HEK293 (cell line): ENCODE measurements around the gene TSPAN14.

ENCODE experiments used
- CTCF ChIA-PET: fragments of 350-600 bp; formaldehyde crosslinking; extraction: SDS; loops from one replicate; lab custom pipeline; 2021; ENCODE audit warnings: antibody characterized with exemption; lab: Yijun Ruan, JAX
- POLR2A ChIA-PET: fragments of 300-600 bp; formaldehyde crosslinking; extraction: SDS; loops from one replicate; lab custom pipeline; 2020; ENCODE audit warnings: antibody characterized with exemption, inconsistent platforms; lab: Yijun Ruan, JAX
- H3K27ac ChIP-seq: fragments of 200-500 bp; sonication (Bioruptor generic); 2 replicates; pipeline ENCODE4 v1.5.1; 2014; ENCODE audit warnings: low read depth, low read length, control low read depth, inconsistent platforms; ENCODE audit errors: extremely low read depth
- H3K36me3 ChIP-seq, 2 experiments: fragments of 200-500 bp in 1 of 2; sonication (Bioruptor generic) in 1 of 2; 1 replicate in 1 of 2; 2 replicates in 1 of 2; pipeline ENCODE4 v1.5.1; 2014 to 2017; ENCODE audit warnings: inconsistent platforms in 2 of 2, low read length in 2 of 2; ENCODE audit not compliant: control insufficient read depth in 2 of 2, insufficient read depth in 1 of 2
- H3K4me1 ChIP-seq: fragments of 200-500 bp; sonication (Bioruptor generic); 2 replicates; pipeline ENCODE4 v1.5.1; 2014; ENCODE audit warnings: mild to moderate bottlenecking, low read length, inconsistent platforms; ENCODE audit not compliant: control insufficient read depth, insufficient read depth
- H3K4me3 ChIP-seq: 2 replicates; pipeline ENCODE4 v1.5.1; 2011; ENCODE audit warnings: low read depth, mild to moderate bottlenecking, control low read depth, low read length, moderate library complexity
- H3K9me3 ChIP-seq: fragments of 200-500 bp; sonication (Bioruptor generic); 2 replicates; pipeline ENCODE4 v1.5.1; 2014; ENCODE audit warnings: low read depth, low read length, inconsistent platforms; ENCODE audit not compliant: control insufficient read depth, insufficient read depth
- BCL11B ChIP-seq: fragments of 450-650 bp; formaldehyde crosslinking; IDR thresholded peaks from 2 replicates; pipeline ENCODE4 v1.5.1; 2016; ENCODE audit warnings: low read depth, missing biosample characterization, missing genetic modification characterization
- GFI1B ChIP-seq: fragments of 450-650 bp; formaldehyde crosslinking; IDR thresholded peaks from 2 replicates; pipeline ENCODE4 v1.5.1; 2016; ENCODE audit warnings: missing biosample characterization, missing genetic modification characterization
- IKZF3 ChIP-seq: fragments of 450-650 bp; IDR thresholded peaks from 2 replicates; pipeline ENCODE4 v1.5.0; 2018; ENCODE audit warnings: missing biosample characterization, mild to moderate bottlenecking, missing genetic modification characterization, moderate library complexity
- KLF16 ChIP-seq: fragments of 450-650 bp; formaldehyde crosslinking; IDR thresholded peaks from 2 replicates; pipeline ENCODE4 v1.5.1; 2017; ENCODE audit warnings: missing biosample characterization, missing genetic modification characterization
- KLF9 ChIP-seq: fragments of 450-650 bp; formaldehyde crosslinking; IDR thresholded peaks from 2 replicates; pipeline ENCODE4 v1.5.1; 2016; ENCODE audit warnings: missing biosample characterization, missing genetic modification characterization, low read depth
- ZBTB10 ChIP-seq: fragments of 450-650 bp; formaldehyde crosslinking; IDR thresholded peaks from 2 replicates; pipeline ENCODE4 v1.5.1; 2016; ENCODE audit warnings: missing biosample characterization, missing genetic modification characterization
- ZBTB26 ChIP-seq: fragments of 450-650 bp; formaldehyde crosslinking; optimal IDR thresholded peaks from 2 replicates; pipeline ENCODE3; 2016; ENCODE audit warnings: missing biosample characterization, mild to moderate bottlenecking, missing genetic modification characterization
- ZBTB6 ChIP-seq: fragments of 450-650 bp; formaldehyde crosslinking; IDR thresholded peaks from 2 replicates; pipeline ENCODE4 v1.5.1; 2017; ENCODE audit warnings: missing biosample characterization, missing genetic modification characterization
- ZFP37 ChIP-seq: fragments of 450-650 bp; formaldehyde crosslinking; IDR thresholded peaks from 2 replicates; pipeline ENCODE4 v1.5.1; 2016; ENCODE audit warnings: missing biosample characterization, missing genetic modification characterization
- ZNF16 ChIP-seq: fragments of 450-650 bp; formaldehyde crosslinking; IDR thresholded peaks from 2 replicates; pipeline ENCODE4 v1.5.1; 2016; ENCODE audit warnings: low read depth, missing biosample characterization, missing genetic modification characterization
- ZNF214 ChIP-seq: fragments of 450-650 bp; formaldehyde crosslinking; IDR thresholded peaks from 2 replicates; pipeline ENCODE4 v1.5.1; 2017; ENCODE audit warnings: missing biosample characterization, mild to moderate bottlenecking, missing genetic modification characterization, borderline replicate concordance
- ZNF391 ChIP-seq: fragments of 450-650 bp; formaldehyde crosslinking; IDR thresholded peaks from 2 replicates; pipeline ENCODE4 v1.5.1; 2016; ENCODE audit warnings: low read depth, missing biosample characterization, missing genetic modification characterization, borderline replicate concordance
- ZNF423 ChIP-seq: fragments of 450-650 bp; formaldehyde crosslinking; IDR thresholded peaks from 2 replicates; pipeline ENCODE4 v1.5.1; 2016; ENCODE audit warnings: missing biosample characterization, missing genetic modification characterization
- ZNF488 ChIP-seq: fragments of 450-650 bp; formaldehyde crosslinking; IDR thresholded peaks from 2 replicates; pipeline ENCODE4 v1.5.1; 2016; ENCODE audit warnings: missing biosample characterization, missing genetic modification characterization
- ZNF544 ChIP-seq: fragments of 450-650 bp; formaldehyde crosslinking; IDR thresholded peaks from 2 replicates; pipeline ENCODE4 v1.5.0; 2017; ENCODE audit warnings: missing biosample characterization, missing genetic modification characterization
- ZNF558 ChIP-seq: fragments of 450-650 bp; formaldehyde crosslinking; IDR thresholded peaks from 2 replicates; pipeline ENCODE4 v1.5.1; 2016; ENCODE audit warnings: missing biosample characterization, missing genetic modification characterization
- ZNF704 ChIP-seq: fragments of 450-650 bp; formaldehyde crosslinking; IDR thresholded peaks from 2 replicates; pipeline ENCODE4 v1.5.1; 2016; ENCODE audit warnings: missing biosample characterization, missing genetic modification characterization
- ZSCAN4 ChIP-seq: fragments of 450-650 bp; formaldehyde crosslinking; IDR thresholded peaks from 2 replicates; pipeline ENCODE4 v1.5.1; 2017; ENCODE audit warnings: missing biosample characterization, missing genetic modification characterization

The TSPAN14 gene

GRCh38 chr10:80468806-80469421, 14.8 kb downstream of the TSPAN14 start:
- H3K36me3 ChIP-seq: peaks cover 0 to 3% of the 10 kb centered on the region in 2 experiments; a peak in 2 of 3 replicates
- no peak overlapping the region for H3K4me3 ChIP-seq
- peaks cover 5% of the 10 kb centered on the region for H3K4me1 ChIP-seq
- TF ChIP-seq ZNF704 (tag by site-specific recombination) (no peak), ZNF214 (tag by site-specific recombination) (no peak), ZSCAN4 (tag by site-specific recombination) (no peak), ZFP37 (no peak), KLF16 (tag by site-specific recombination) (no peak), ZNF488 (tag by site-specific recombination) (no peak), ZBTB26 (tag by site-specific recombination) (no peak)
- no peak overlapping the region for H3K27ac ChIP-seq
- POLR2A ChIA-PET: no interaction called here
- no peaks in the 10 kb centered on the region for H3K9me3 ChIP-seq
- CTCF ChIA-PET: interaction anchor here (0.6 to 1.7 kb wide), 3 partner anchors 24 to 711 kb away, joined by 3 to 8 read pairs (median 5); no protein-coding TSS in a partner anchor

GRCh38 chr10:80470266-80470665, 16.2 kb downstream of the TSPAN14 start:
- ChIA-PET CTCF (interaction anchor here (0.7 to 1.3 kb wide), 2 partner anchors 25 to 35 kb away, joined by 3 to 5 read pairs; no protein-coding TSS in a partner anchor), POLR2A (no interaction called here)
- Histone ChIP-seq H3K9me3 (no peaks in the 10 kb centered on the region), H3K36me3 (peaks cover 0 to 3% of the 10 kb centered on the region in 2 experiments; a peak in 2 of 3 replicates), H3K4me1 (peaks cover 2% of the 10 kb centered on the region; the same call in 1 of the 2 replicates), H3K27ac (no peak overlapping the region), H3K4me3 (no peak overlapping the region)
- TF ChIP-seq IKZF3 (tag by site-specific recombination) (no peak), ZBTB10 (tag by site-specific recombination) (no peak), ZBTB6 (tag by site-specific recombination) (no peak), ZNF544 (tag by site-specific recombination) (no peak), BCL11B (tag by site-specific recombination) (no peak), ZNF558 (tag by site-specific recombination) (no peak), GFI1B (tag by site-specific recombination) (no peak), KLF9 (tag by site-specific recombination) (no peak), ZNF423 (tag by site-specific recombination) (no peak), ZNF391 (tag by site-specific recombination) (no peak), ZNF16 (tag by site-specific recombination) (no peak)
